Loucy (cell line): ENCODE results near the gene BRICD5.

ENCODE experiments used
- H2AFZ ChIP-seq: fragments of 200-600 bp; sonication (generic); 2 replicates; pipeline ENCODE4 v1.6.0; 2016; ENCODE audit warnings: antibody characterized with exemption, mild to moderate bottlenecking, low read length, moderate library complexity
- H3F3A ChIP-seq: fragments of 200-600 bp; 2 replicates; pipeline ENCODE4 v1.6.0; 2016; ENCODE audit warnings: antibody characterized with exemption, low read depth, mild to moderate bottlenecking
- H3K27me3 ChIP-seq: fragments of 200-600 bp; sonication (generic); 2 replicates; pipeline ENCODE4 v1.6.1; 2014; ENCODE audit warnings: low read length, mild to moderate bottlenecking; ENCODE audit not compliant: insufficient read depth, poor library complexity, severe bottlenecking
- H3K36me3 ChIP-seq: fragments of 200-600 bp; sonication (generic); 2 replicates; pipeline ENCODE4 v1.6.1; 2016; ENCODE audit warnings: low read length; ENCODE audit not compliant: insufficient read depth
- H3K4me1 ChIP-seq: fragments of 200-600 bp; sonication (generic); 2 replicates; pipeline ENCODE4 v1.5.1; 2014; ENCODE audit warnings: low read length, mild to moderate bottlenecking; ENCODE audit not compliant: insufficient read depth, poor library complexity, severe bottlenecking
- H3K4me2 ChIP-seq: fragments of 200-600 bp; sonication (generic); 2 replicates; pipeline ENCODE4 v1.6.0; 2014; ENCODE audit warnings: antibody characterized with exemption, low read length, low read depth, mild to moderate bottlenecking; ENCODE audit not compliant: poor library complexity, severe bottlenecking
- H3K4me3 ChIP-seq: fragments of 200-600 bp; sonication (generic); 2 replicates; pipeline ENCODE4 v1.5.1; 2014; ENCODE audit warnings: low read length, mild to moderate bottlenecking, mixed read lengths; ENCODE audit not compliant: poor library complexity, severe bottlenecking
- H3K79me2 ChIP-seq: fragments of 200-600 bp; sonication (generic); 2 replicates; pipeline ENCODE4 v1.6.1; 2014; ENCODE audit warnings: low read length; ENCODE audit not compliant: insufficient read depth
- H3K9ac ChIP-seq: fragments of 200-600 bp; sonication (generic); 2 replicates; pipeline ENCODE4 v1.6.0; 2014; ENCODE audit warnings: mild to moderate bottlenecking, low read depth, low read length, moderate library complexity; ENCODE audit not compliant: poor library complexity, severe bottlenecking
- H3K9me2 ChIP-seq: fragments of 200-600 bp; sonication (generic); replicated peaks from 2 replicates; pipeline ENCODE4 v1.6.1; 2016; ENCODE audit warnings: low read depth, low read length, mixed read lengths
- H3K9me3 ChIP-seq: fragments of 200-600 bp; sonication (generic); 2 replicates; pipeline ENCODE4 v1.6.1; 2014; ENCODE audit warnings: mild to moderate bottlenecking, antibody characterized with exemption, low read length, low read depth; ENCODE audit not compliant: insufficient read depth
- H4K20me1 ChIP-seq: fragments of 200-600 bp; sonication (generic); 2 replicates; pipeline ENCODE4 v1.6.0; 2014; ENCODE audit warnings: antibody characterized with exemption, low read length, mild to moderate bottlenecking; ENCODE audit not compliant: insufficient read depth, poor library complexity, severe bottlenecking
- EZH2phosphoT487 ChIP-seq: fragments of 200-600 bp; IDR thresholded peaks from 2 replicates; pipeline ENCODE4 v1.6.1; 2018; ENCODE audit warnings: antibody characterized with exemption, mild to moderate bottlenecking, moderate library complexity, borderline replicate concordance
- TF ChIP-seq, protein P1 (sequence below): fragments of 200-600 bp; sonication (generic); conservative IDR thresholded peaks from 2 replicates; pipeline ENCODE4 v1.5.1; 2014; ENCODE audit warnings: mild to moderate bottlenecking, antibody characterized with exemption, low read length

BRICD5 gene

GRCh38 chr16:2187212-2187611 lies 23.5 kb downstream of the BRICD5 start:
- H3K9me2 ChIP-seq: no peaks in the 10 kb centered on the region
- TF ChIP-seq EZH2phosphoT487: no peak
- TF ChIP-seq, protein P1, sequence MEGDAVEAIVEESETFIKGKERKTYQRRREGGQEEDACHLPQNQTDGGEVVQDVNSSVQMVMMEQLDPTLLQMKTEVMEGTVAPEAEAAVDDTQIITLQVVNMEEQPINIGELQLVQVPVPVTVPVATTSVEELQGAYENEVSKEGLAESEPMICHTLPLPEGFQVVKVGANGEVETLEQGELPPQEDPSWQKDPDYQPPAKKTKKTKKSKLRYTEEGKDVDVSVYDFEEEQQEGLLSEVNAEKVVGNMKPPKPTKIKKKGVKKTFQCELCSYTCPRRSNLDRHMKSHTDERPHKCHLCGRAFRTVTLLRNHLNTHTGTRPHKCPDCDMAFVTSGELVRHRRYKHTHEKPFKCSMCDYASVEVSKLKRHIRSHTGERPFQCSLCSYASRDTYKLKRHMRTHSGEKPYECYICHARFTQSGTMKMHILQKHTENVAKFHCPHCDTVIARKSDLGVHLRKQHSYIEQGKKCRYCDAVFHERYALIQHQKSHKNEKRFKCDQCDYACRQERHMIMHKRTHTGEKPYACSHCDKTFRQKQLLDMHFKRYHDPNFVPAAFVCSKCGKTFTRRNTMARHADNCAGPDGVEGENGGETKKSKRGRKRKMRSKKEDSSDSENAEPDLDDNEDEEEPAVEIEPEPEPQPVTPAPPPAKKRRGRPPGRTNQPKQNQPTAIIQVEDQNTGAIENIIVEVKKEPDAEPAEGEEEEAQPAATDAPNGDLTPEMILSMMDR: no peak
- H3K27me3 ChIP-seq: no peaks in the 10 kb centered on the region
- H3K36me3 ChIP-seq: no peaks in the 10 kb centered on the region
- no peak overlapping the region for H3K4me2 ChIP-seq
- no peak overlapping the region for H3K9ac ChIP-seq
- no peaks in the 10 kb centered on the region for H3K79me2 ChIP-seq
- no peak overlapping the region for H2AFZ ChIP-seq
- H3F3A ChIP-seq: no peaks in the 10 kb centered on the region
- no peaks in the 10 kb centered on the region for H4K20me1 ChIP-seq
- H3K9me3 ChIP-seq: no peaks in the 10 kb centered on the region
- no peaks in the 10 kb centered on the region for H3K4me1 ChIP-seq
- no peak overlapping the region for H3K4me3 ChIP-seq

GRCh38 chr16:2186505-2186904 lies 24.2 kb downstream of the BRICD5 start:
- Histone ChIP-seq H3F3A (no peaks in the 10 kb centered on the region), H3K79me2 (no peaks in the 10 kb centered on the region), H3K9ac (no peak overlapping the region), H3K9me2 (no peaks in the 10 kb centered on the region), H3K4me2 (no peak overlapping the region), H3K4me3 (no peak overlapping the region), H3K27me3 (no peaks in the 10 kb centered on the region), H3K4me1 (no peaks in the 10 kb centered on the region), H3K36me3 (no peaks in the 10 kb centered on the region), H3K9me3 (no peaks in the 10 kb centered on the region), H4K20me1 (no peaks in the 10 kb centered on the region), H2AFZ (no peak overlapping the region)
- TF ChIP-seq EZH2phosphoT487: no peak
- TF ChIP-seq, protein P1: no peak

DNA sequence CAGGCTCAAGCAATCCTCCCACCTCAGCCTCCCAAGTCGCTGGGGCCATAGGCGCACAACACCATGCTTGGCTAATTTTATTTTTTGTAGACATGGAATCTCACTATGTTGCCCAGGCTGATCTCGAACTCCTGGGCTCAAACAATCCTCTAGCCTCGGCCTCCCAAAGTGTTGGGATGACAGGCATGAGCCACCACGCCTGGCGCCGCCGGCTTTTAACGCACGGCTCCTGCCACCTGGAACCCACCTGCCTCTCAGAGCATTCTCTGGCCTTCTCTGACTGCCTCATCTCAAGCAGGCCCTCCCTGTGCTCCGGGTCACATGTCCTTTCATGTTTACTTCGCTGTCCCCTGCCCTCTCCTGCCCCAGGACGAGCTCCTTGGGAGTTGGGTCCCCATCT lies 24.6 kb downstream of the BRICD5 start:
- H3F3A ChIP-seq: no peaks in the 10 kb centered on the region
- no peaks in the 10 kb centered on the region for H3K4me1 ChIP-seq
- no peaks in the 10 kb centered on the region for H3K9me3 ChIP-seq
- no peak overlapping the region for H2AFZ ChIP-seq
- no peaks in the 10 kb centered on the region for H3K27me3 ChIP-seq
- no peaks in the 10 kb centered on the region for H3K9me2 ChIP-seq
- no peak for TF ChIP-seq EZH2phosphoT487
- TF ChIP-seq, protein P1: no peak
- H3K4me3 ChIP-seq: no peak overlapping the region
- no peaks in the 10 kb centered on the region for H3K79me2 ChIP-seq
- H3K4me2 ChIP-seq: no peak overlapping the region
- H3K36me3 ChIP-seq: no peaks in the 10 kb centered on the region
- H3K9ac ChIP-seq: no peak overlapping the region
- no peaks in the 10 kb centered on the region for H4K20me1 ChIP-seq
